Thoracic aorta (tissue), 2 donors: ENCODE measurements around the gene SF3A2. TPM values are rescaled to one million over a fixed set of nuclear protein-coding genes. Genes with fewer than 3 reads are reported as not detected.

ENCODE experiments used
- ATAC-seq: fragments of 150-250 bp; one replicate; pipeline ENCODE4 v1.8.0; 2017; ENCODE audit warnings: low read depth; ENCODE audit not compliant: insufficient number of reproducible peaks, low FRiP score
- DNase-seq: peaks from one replicate; pipeline ENCODE4 v3.0.0-alpha.2; 2020; ENCODE audit warnings: low spot score
- H3K27ac ChIP-seq, 2 donors: fragments of 200-600 bp; sonication (generic); 1 replicate in 1 of 2; 2 replicates in 1 of 2; pipeline ENCODE4 v1.5.1; 2016; ENCODE audit warnings: mild to moderate bottlenecking in 2 of 2, moderate library complexity in 2 of 2
- H3K27me3 ChIP-seq: fragments of 200-600 bp; sonication (generic); replicated peaks from 2 replicates; pipeline ENCODE4 v1.6.0; 2016; ENCODE audit warnings: mild to moderate bottlenecking; ENCODE audit not compliant: insufficient read depth
- H3K36me3 ChIP-seq: fragments of 200-600 bp; sonication (generic); one replicate; pipeline ENCODE4 v1.5.1; 2016
- H3K4me1 ChIP-seq, 2 donors: fragments of 200-600 bp; sonication (generic); 1 replicate in 1 of 2; 2 replicates in 1 of 2; pipeline versions ENCODE4 v1.5.1 to v1.6.0; 2016; ENCODE audit warnings: low read depth in 2 of 2, mild to moderate bottlenecking in 1 of 2; ENCODE audit not compliant: control insufficient read depth in 1 of 2
- H3K4me3 ChIP-seq: fragments of 200-600 bp; sonication (generic); 2 replicates; pipeline ENCODE4 v1.5.1; 2016; ENCODE audit warnings: mild to moderate bottlenecking
- H3K9me3 ChIP-seq: fragments of 200-600 bp; sonication (generic); 2 replicates; pipeline ENCODE4 v1.5.1; 2016
- total RNA-seq, 2 donors: library from RNA; depleted of rRNA; stranded (reverse); fragments of >200 nt; gene quantifications; one replicate each; pipeline versions ENCODE4 v1.1.0 to v1.2.3, GENCODE V29; 2016
- TF ChIP-seq, protein P1 (sequence below): fragments of 200-600 bp; sonication (generic); IDR thresholded peaks from one replicate; pipeline ENCODE4 v1.5.1; 2019; ENCODE audit warnings: antibody characterized with exemption

Gene SF3A2
- total RNA-seq, 2 donors from 2014 or later: 23.8 to 43.7 TPM

DNA sequence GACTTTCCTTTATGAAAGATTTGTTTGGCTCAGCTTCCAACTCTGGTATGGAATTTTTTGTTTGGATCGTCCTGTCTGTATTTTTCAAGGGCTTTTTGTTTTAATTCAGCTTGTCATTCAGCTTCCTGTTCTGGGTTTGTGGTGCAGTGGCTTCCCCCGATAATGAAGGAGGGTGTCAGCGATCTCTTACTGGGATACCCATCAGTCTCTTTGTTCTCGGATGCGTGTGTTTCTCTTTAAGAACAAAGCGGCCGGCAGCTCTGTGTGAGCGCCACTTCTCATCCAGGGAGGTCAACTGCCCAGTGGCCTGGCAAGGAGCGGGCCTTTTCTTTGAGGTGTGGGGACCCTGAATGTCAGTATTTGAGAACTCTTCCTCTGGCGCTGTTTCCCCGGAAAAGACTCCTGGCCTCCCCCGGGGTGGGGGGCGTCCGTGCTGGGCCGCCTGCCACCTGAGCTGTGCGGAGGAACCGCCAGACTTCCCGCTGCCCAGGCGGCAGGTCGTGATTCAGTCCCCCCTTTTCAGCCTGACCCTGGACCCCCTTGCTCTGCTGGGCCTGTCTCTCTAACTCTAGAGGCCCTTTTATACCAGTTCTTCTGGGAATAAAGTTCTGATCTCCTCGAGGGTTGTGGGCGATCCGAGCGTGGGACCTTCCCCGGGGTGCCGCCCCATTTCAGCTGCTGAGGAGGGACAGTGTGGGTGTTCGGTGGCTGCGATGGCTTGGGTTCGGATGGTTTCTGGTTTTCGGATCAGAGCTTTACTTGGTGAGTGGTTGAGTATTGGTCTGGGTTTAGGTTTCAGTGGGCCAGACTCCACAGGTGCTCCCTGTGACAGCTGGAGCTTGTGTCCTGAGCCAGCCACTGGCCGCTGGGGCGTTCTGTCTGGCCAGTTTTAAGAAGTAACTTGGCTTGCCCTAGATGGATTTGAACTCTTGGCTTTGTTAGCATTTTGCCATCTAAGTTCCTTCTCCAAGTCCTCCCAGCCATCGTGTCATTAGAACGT lies 3.4 kb downstream of the SF3A2 start:
- H3K9me3 ChIP-seq: no peaks in the 10 kb centered on the region
- peak overlapping the region; percentile 74 for H3K4me3 ChIP-seq
- peaks cover 49 to 71% of the 10 kb centered on the region in 2 donors for H3K4me1 ChIP-seq
- no peaks in the 10 kb centered on the region for H3K27me3 ChIP-seq
- DNase-seq: no peak
- peaks cover 19% of the 10 kb centered on the region for H3K36me3 ChIP-seq
- no peak for ATAC-seq
- TF ChIP-seq, protein P1, sequence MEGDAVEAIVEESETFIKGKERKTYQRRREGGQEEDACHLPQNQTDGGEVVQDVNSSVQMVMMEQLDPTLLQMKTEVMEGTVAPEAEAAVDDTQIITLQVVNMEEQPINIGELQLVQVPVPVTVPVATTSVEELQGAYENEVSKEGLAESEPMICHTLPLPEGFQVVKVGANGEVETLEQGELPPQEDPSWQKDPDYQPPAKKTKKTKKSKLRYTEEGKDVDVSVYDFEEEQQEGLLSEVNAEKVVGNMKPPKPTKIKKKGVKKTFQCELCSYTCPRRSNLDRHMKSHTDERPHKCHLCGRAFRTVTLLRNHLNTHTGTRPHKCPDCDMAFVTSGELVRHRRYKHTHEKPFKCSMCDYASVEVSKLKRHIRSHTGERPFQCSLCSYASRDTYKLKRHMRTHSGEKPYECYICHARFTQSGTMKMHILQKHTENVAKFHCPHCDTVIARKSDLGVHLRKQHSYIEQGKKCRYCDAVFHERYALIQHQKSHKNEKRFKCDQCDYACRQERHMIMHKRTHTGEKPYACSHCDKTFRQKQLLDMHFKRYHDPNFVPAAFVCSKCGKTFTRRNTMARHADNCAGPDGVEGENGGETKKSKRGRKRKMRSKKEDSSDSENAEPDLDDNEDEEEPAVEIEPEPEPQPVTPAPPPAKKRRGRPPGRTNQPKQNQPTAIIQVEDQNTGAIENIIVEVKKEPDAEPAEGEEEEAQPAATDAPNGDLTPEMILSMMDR: no peak
- H3K27ac ChIP-seq: peak overlapping the region; percentile 81 to 82

DNA sequence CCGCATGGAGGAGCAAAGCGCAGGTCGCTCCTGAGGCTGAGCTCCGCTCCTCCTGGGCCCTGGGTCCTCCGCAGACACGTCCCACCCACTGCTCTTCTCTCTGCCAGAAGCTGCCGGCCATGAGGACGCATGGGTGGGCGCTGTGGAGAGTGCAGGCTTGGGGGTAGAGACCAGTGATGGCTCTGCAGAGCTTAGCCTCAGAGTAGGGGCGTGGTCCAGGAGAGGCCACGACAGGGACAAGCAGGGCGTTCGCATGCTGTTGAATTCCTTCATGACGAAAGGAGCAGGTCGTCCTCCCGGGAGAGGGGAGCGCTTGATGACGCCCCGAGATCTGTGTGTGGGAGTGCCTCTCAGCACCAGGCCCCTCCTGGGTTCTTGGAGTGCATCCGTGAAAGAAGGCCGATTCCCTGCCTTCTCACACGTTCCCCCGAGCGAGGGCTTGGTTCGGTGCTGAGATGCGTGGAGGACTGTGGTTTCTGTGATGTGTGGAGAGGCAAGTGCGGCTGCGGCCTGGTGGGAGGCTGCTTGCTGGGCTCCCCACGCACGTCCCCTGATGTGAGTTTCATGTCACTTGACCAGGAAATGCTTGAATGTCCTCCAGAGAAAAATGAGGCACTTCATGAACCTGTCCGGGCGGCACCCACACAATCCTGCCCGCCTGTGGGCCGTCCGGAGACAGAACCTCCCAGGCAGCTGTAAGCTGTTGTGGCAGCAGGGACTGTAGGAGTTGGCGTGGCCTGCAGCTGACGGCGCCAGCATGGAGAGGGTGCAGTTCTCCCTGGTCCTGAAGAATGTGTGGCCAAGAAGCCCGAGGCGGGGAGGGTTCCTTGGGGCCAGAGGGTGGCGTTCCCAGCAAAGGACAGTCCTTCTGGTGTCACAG lies 4.5 kb downstream of the SF3A2 start:
- H3K27ac ChIP-seq: peak overlapping the region; percentile 81 to 82
- H3K4me1 ChIP-seq: peaks cover 49 to 67% of the 10 kb centered on the region in 2 donors
- peaks cover 29% of the 10 kb centered on the region for H3K36me3 ChIP-seq
- peak overlapping the region; percentile 74 for H3K4me3 ChIP-seq
- DNase-seq: no peak
- no peaks in the 10 kb centered on the region for H3K27me3 ChIP-seq
- no peaks in the 10 kb centered on the region for H3K9me3 ChIP-seq
- TF ChIP-seq, protein P1: no peak
- ATAC-seq: no peak

DNA sequence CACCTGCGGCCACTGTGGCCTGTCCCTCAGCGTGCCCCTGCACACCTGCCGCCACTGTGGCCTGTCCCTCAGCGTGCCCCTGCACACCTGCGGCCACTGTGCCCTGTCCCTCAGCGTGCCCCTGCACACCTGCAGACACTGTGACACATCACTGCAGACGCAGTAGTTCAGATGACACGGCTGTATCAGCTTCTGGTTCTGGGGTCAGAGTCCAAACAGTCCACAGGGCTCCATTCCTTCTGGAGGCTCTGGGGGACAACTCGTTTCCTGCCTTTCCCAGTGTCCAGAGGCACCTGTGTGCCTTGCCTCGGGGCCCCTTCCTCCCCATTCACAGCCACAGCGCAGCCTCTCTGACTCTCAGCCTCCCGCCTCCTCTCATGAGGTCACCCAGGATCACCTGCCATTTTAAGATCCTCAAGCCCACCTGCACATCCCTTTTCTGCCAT lies 5.5 kb downstream of the SF3A2 start:
- Histone ChIP-seq H3K27ac (peak overlapping the region in 1 of 2 donors; percentile 81), H3K4me1 (peaks cover 49 to 65% of the 10 kb centered on the region in 2 donors)

DNA sequence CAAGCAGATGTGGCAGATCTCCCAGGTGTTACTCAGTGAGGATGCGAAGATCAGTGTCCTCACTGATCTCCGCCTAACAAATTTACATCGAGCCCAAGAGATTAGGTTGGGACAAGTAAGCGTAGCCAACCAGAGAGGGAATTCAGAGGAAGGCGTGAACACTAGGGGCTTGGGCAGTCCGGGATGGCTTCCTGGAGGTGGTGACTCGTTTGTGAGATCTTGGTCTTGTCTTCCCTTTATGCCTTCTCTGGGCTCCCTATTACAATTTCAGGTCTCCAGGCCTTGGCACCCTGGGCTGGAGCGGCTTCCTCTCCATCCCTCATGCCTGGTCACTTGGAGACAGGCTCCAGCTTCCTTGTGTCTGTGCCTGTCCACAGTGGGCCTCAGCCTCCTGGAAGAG lies 6.2 kb downstream of the SF3A2 start:
- ATAC-seq (no peak), DNase-seq (no peak)
- no peak overlapping the region for H3K4me3 ChIP-seq
- TF ChIP-seq, protein P1: no peak
- H3K36me3 ChIP-seq: peaks cover 46% of the 10 kb centered on the region
- H3K27ac ChIP-seq: no peak overlapping the region
- H3K4me1 ChIP-seq: peaks cover 42 to 58% of the 10 kb centered on the region in 2 donors
- H3K9me3 ChIP-seq: no peaks in the 10 kb centered on the region
- no peaks in the 10 kb centered on the region for H3K27me3 ChIP-seq

More for the DNA sequence above, 5.5 kb downstream of the SF3A2 start:
- Histone ChIP-seq H3K27me3 (no peaks in the 10 kb centered on the region), H3K4me3 (no peak overlapping the region), H3K36me3 (peaks cover 39% of the 10 kb centered on the region), H3K9me3 (no peaks in the 10 kb centered on the region)
- DNase-seq (no peak), ATAC-seq (no peak)
- TF ChIP-seq, protein P1: no peak
